HepG2 (cell line): ENCODE measurements around the gene SNX27. TPM values are rescaled to one million over a fixed set of nuclear protein-coding genes. Genes with fewer than 3 reads are reported as not detected.
A peak's percentile ranks its signal among the peaks of the same experiment; 100 is the strongest.

Source experiments
- ASH2L ChIP-seq: fragments of 300-600, 200-600 bp; sonication (generic); IDR thresholded peaks from 2 replicates; pipeline ENCODE4 v1.7.0; 2017; ENCODE audit warnings: low read depth, mild to moderate bottlenecking, moderate library complexity, mixed read lengths, low read length; ENCODE audit not compliant: insufficient read length
- FOXP1 ChIP-seq, 2 experiments: fragments of 450-650 bp in 1 of 2; IDR thresholded peaks; 2 replicates each; pipeline ENCODE4 v1.6.1; 2017 to 2018; ENCODE audit warnings: antibody characterized with exemption in 1 of 2
- FOXP4 ChIP-seq: sonication (generic); formaldehyde crosslinking; IDR thresholded peaks from 2 replicates; pipeline ENCODE4 v1.4.0; 2020; ENCODE audit warnings: missing genetic modification reagents
- HNRNPLL ChIP-seq: fragments of 200-400 bp; formaldehyde crosslinking; IDR thresholded peaks from 2 replicates; pipeline ENCODE4 v1.6.1; 2017; ENCODE audit warnings: mild to moderate bottlenecking, low read depth, low read length; ENCODE audit not compliant: poor library complexity, severe bottlenecking
- KDM1A ChIP-seq: IDR thresholded peaks from 2 replicates; pipeline ENCODE4 v1.6.1; 2016; ENCODE audit warnings: missing compliant biosample characterization
- MTF2 ChIP-seq: sonication (generic); formaldehyde crosslinking; IDR thresholded peaks from 2 replicates; pipeline ENCODE4 v1.5.0; 2020; ENCODE audit warnings: missing genetic modification reagents, borderline replicate concordance
- NFE2L1 ChIP-seq: sonication (generic); formaldehyde crosslinking; IDR thresholded peaks from 2 replicates; pipeline ENCODE4 v1.4.0; 2020; ENCODE audit warnings: missing genetic modification reagents, mild to moderate bottlenecking, borderline replicate concordance
- NR2F1 ChIP-seq, 2 experiments: fragments of 450-650 bp in 1 of 2; formaldehyde crosslinking in 1 of 2; IDR thresholded peaks; 2 replicates each; pipeline versions ENCODE4 v1.5.0 to v1.6.1; 2016 to 2020; ENCODE audit warnings: mild to moderate bottlenecking in 1 of 2, missing compliant biosample characterization in 1 of 2, missing genetic modification reagents in 1 of 2, moderate library complexity in 1 of 2
- PAXIP1 ChIP-seq: sonication (generic); formaldehyde crosslinking; conservative IDR thresholded peaks from 2 replicates; pipeline ENCODE4 v1.4.0; 2020; ENCODE audit warnings: mild to moderate bottlenecking, missing genetic modification reagents, moderate library complexity
- RARA ChIP-seq: IDR thresholded peaks from 2 replicates; pipeline ENCODE4 v1.6.1; 2016; ENCODE audit warnings: missing genetic modification reagents, missing compliant biosample characterization
- RARG ChIP-seq: sonication (generic); formaldehyde crosslinking; IDR thresholded peaks from 2 replicates; pipeline ENCODE4 v1.4.0; 2020; ENCODE audit warnings: low read depth, mild to moderate bottlenecking, missing genetic modification reagents
- SAP130 ChIP-seq: IDR thresholded peaks from 2 replicates; pipeline ENCODE4 v1.6.1; 2016; ENCODE audit warnings: low read depth
- SP2 ChIP-seq: sonication (generic); formaldehyde crosslinking; IDR thresholded peaks from 2 replicates; pipeline ENCODE4 v1.5.1; 2020; ENCODE audit warnings: mild to moderate bottlenecking, missing genetic modification reagents
- STAT5B ChIP-seq: sonication (generic); formaldehyde crosslinking; IDR thresholded peaks from 2 replicates; pipeline ENCODE4 v1.4.0; 2020; ENCODE audit warnings: missing genetic modification reagents
- ZBTB33 ChIP-seq: sonication (generic); formaldehyde crosslinking; IDR thresholded peaks from 2 replicates; pipeline ENCODE4 v1.4.0; 2020; ENCODE audit warnings: missing genetic modification reagents
- ZNF501 ChIP-seq: sonication (generic); formaldehyde crosslinking; IDR thresholded peaks from 2 replicates; pipeline ENCODE4 v1.5.1; 2020; ENCODE audit warnings: mild to moderate bottlenecking, moderate library complexity, missing genetic modification reagents
- ZNF558 ChIP-seq: sonication (generic); formaldehyde crosslinking; IDR thresholded peaks from 2 replicates; pipeline ENCODE4 v1.9.0; 2022; ENCODE audit warnings: mild to moderate bottlenecking, missing genetic modification reagents, borderline replicate concordance
- ZNF687 ChIP-seq: sonication (generic); formaldehyde crosslinking; IDR thresholded peaks from 2 replicates; pipeline ENCODE4 v1.5.1; 2020; ENCODE audit warnings: mild to moderate bottlenecking, missing genetic modification reagents, moderate library complexity
- ZNF788 ChIP-seq: sonication (generic); formaldehyde crosslinking; IDR thresholded peaks from 2 replicates; pipeline ENCODE4 v1.5.0; 2020; ENCODE audit warnings: mild to moderate bottlenecking, missing genetic modification reagents, borderline replicate concordance
- polyA plus RNA-seq, 8 experiments: library from polyadenylated mRNA; depleted of rRNA in 3 of 8; stranded (reverse) in 7 of 8; unstranded in 1 of 8; fragments of >200 nt; fragmentation: Illumina TruSeq in 4 of 8; extraction: Trizol in 4 of 8; gene quantifications; 2 replicates each; pipeline versions ENCODE4 v1.2.1 to v1.2.3, GENCODE V29; 2011 to 2016; ENCODE audit warnings: low read depth in 4 of 8, missing spikeins in 1 of 8, mixed read lengths in 1 of 8; ENCODE audit not compliant: insufficient read depth in 1 of 8
- total RNA-seq, 5 experiments: library from RNA; depleted of rRNA; stranded (reverse); fragments of >200 nt; fragmentation: Illumina TruSeq; extraction: Trizol; gene quantifications; 2 replicates each; pipeline ENCODE4 v1.2.3, GENCODE V29; 2016; ENCODE audit warnings: low read depth in 1 of 5

Gene SNX27
- total and polyA plus RNA-seq, 2 of the 13 experiments (the other 11 are each of a cell fraction or from before 2014, with no cell fraction given) = 14.4 to 17.8 TPM

GRCh38 chr1:151703813-151704212, 92.0 kb downstream of the SNX27 start (continued):
- TF ChIP-seq ZNF687 (peak; percentile 68), FOXP4 (CRISPR knock-in tag) (peak; percentile 53; the same call in 1 of the 2 replicates), ZBTB33 (CRISPR knock-in tag) (no peak), STAT5B (CRISPR knock-in tag) (no peak), NR2F1 (CRISPR knock-in tag; IDR thresholded peaks at IDR 0.05) (peak; percentile 47 to 82; a peak in 3 of 4 replicates), NFE2L1 (no peak), MTF2 (no peak), PAXIP1 (peak; percentile 88), FOXP1 (IDR thresholded peaks at IDR 0.05) (no peak), FOXP1 (CRISPR knock-in tag; IDR thresholded peaks at IDR 0.05) (peak; percentile 69), SP2 (CRISPR knock-in tag) (no peak), ZNF558 (CRISPR knock-in tag) (no peak), SAP130 (CRISPR knock-in tag) (peak; percentile 46; the same call in 1 of the 2 replicates), RARG (CRISPR knock-in tag) (no peak), ASH2L (no peak), HNRNPLL (no peak), RARA (CRISPR knock-in tag) (peak; percentile 77), ZNF788 (CRISPR knock-in tag) (no peak), ZNF501 (CRISPR knock-in tag) (0 out of 2 replicates have a peak, but pooled peaks have one; percentile 28), KDM1A (CRISPR knock-in tag) (no peak)
